ENCODE measurements around the gene ARPC2. TPM values are rescaled to one million over a fixed set of nuclear protein-coding genes. Genes with fewer than 3 reads are reported as not detected.

The ARPC2 gene
- total and polyA plus RNA-seq, 2 of the 13 experiments (the other 11 are each of a cell fraction or from before 2014, with no cell fraction given), result 168 to 303 TPM

- TF ChIP-seq, protein P1, sequence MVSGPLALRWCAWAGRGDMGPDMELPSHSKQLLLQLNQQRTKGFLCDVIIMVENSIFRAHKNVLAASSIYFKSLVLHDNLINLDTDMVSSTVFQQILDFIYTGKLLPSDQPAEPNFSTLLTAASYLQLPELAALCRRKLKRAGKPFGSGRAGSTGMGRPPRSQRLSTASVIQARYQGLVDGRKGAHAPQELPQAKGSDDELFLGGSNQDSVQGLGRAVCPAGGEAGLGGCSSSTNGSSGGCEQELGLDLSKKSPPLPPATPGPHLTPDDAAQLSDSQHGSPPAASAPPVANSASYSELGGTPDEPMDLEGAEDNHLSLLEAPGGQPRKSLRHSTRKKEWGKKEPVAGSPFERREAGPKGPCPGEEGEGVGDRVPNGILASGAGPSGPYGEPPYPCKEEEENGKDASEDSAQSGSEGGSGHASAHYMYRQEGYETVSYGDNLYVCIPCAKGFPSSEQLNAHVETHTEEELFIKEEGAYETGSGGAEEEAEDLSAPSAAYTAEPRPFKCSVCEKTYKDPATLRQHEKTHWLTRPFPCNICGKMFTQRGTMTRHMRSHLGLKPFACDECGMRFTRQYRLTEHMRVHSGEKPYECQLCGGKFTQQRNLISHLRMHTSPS (CRISPR knock-in tag; IDR thresholded peaks at IDR 0.05; ENCODE audit: low read depth), result 0 out of 2 replicates have a peak, but pooled peaks have one; percentile 66
- no peak for TF ChIP-seq TP53 (CRISPR knock-in tag; conservative IDR thresholded peaks at IDR 0.05)
- peak; percentile 60; the same call in 1 of the 2 replicates for TF ChIP-seq ZNF788 (CRISPR knock-in tag; IDR thresholded peaks at IDR 0.05; ENCODE audit: borderline replicate concordance)
- no peak for TF ChIP-seq ZC3H13 (CRISPR knock-in tag; IDR thresholded peaks at IDR 0.05)
- TF ChIP-seq ZNF674 (CRISPR knock-in tag; IDR thresholded peaks at IDR 0.05; ENCODE audit: low read depth), result no peak
- TF ChIP-seq TEAD2 (CRISPR knock-in tag; IDR thresholded peaks at IDR 0.05), result no peak
- no peak for TF ChIP-seq KAT2B (IDR thresholded peaks at IDR 0.05; ENCODE audit: borderline replicate concordance, low read depth, low read length)
- TF ChIP-seq, protein P2, sequence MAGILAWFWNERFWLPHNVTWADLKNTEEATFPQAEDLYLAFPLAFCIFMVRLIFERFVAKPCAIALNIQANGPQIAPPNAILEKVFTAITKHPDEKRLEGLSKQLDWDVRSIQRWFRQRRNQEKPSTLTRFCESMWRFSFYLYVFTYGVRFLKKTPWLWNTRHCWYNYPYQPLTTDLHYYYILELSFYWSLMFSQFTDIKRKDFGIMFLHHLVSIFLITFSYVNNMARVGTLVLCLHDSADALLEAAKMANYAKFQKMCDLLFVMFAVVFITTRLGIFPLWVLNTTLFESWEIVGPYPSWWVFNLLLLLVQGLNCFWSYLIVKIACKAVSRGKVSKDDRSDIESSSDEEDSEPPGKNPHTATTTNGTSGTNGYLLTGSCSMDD (CRISPR knock-in tag; IDR thresholded peaks at IDR 0.05), result no peak
- TF ChIP-seq SMYD3 (CRISPR knock-in tag; IDR thresholded peaks at IDR 0.05), result no peak
- no peak for TF ChIP-seq NKX3-1 (CRISPR knock-in tag; IDR thresholded peaks at IDR 0.05)
- no peak for TF ChIP-seq ZNF652 (CRISPR knock-in tag; IDR thresholded peaks at IDR 0.05; ENCODE audit: borderline replicate concordance, low read depth)
- no peak for TF ChIP-seq ZNF34 (CRISPR knock-in tag; IDR thresholded peaks at IDR 0.05; ENCODE audit: borderline replicate concordance)
- TF ChIP-seq HDAC1 (CRISPR knock-in tag; IDR thresholded peaks at IDR 0.05), result no peak
- TF ChIP-seq ZFP62 (CRISPR knock-in tag; IDR thresholded peaks at IDR 0.05), result no peak
- no peak for TF ChIP-seq PRDM4 (CRISPR knock-in tag; IDR thresholded peaks at IDR 0.05; ENCODE audit: borderline replicate concordance)
- TF ChIP-seq KLF11 (CRISPR knock-in tag; IDR thresholded peaks at IDR 0.05), result no peak
- TF ChIP-seq RAD51 (IDR thresholded peaks at IDR 0.05; ENCODE audit: borderline replicate concordance), result no peak
- no peak for TF ChIP-seq MAFG (CRISPR knock-in tag; IDR thresholded peaks at IDR 0.05)
- TF ChIP-seq, protein P3, sequence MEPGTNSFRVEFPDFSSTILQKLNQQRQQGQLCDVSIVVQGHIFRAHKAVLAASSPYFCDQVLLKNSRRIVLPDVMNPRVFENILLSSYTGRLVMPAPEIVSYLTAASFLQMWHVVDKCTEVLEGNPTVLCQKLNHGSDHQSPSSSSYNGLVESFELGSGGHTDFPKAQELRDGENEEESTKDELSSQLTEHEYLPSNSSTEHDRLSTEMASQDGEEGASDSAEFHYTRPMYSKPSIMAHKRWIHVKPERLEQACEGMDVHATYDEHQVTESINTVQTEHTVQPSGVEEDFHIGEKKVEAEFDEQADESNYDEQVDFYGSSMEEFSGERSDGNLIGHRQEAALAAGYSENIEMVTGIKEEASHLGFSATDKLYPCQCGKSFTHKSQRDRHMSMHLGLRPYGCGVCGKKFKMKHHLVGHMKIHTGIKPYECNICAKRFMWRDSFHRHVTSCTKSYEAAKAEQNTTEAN (CRISPR knock-in tag; conservative IDR thresholded peaks at IDR 0.05), result no peak
- TF ChIP-seq, protein P4, sequence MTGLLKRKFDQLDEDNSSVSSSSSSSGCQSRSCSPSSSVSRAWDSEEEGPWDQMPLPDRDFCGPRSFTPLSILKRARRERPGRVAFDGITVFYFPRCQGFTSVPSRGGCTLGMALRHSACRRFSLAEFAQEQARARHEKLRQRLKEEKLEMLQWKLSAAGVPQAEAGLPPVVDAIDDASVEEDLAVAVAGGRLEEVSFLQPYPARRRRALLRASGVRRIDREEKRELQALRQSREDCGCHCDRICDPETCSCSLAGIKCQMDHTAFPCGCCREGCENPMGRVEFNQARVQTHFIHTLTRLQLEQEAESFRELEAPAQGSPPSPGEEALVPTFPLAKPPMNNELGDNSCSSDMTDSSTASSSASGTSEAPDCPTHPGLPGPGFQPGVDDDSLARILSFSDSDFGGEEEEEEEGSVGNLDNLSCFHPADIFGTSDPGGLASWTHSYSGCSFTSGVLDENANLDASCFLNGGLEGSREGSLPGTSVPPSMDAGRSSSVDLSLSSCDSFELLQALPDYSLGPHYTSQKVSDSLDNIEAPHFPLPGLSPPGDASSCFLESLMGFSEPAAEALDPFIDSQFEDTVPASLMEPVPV (CRISPR knock-in tag; IDR thresholded peaks at IDR 0.05), result no peak
- no peak for TF ChIP-seq SUZ12 (IDR thresholded peaks at IDR 0.05; ENCODE audit: low read depth, low read length)
- no peak for TF ChIP-seq MIXL1 (CRISPR knock-in tag; IDR thresholded peaks at IDR 0.05)
- TF ChIP-seq FOXK2 (IDR thresholded peaks at IDR 0.05), result no peak
- no peak for TF ChIP-seq ZNF501 (CRISPR knock-in tag; IDR thresholded peaks at IDR 0.05)
Observed at GRCh38 chr2:218264773-218265561, 48.0 kb downstream of the ARPC2 start (continued).
